Measurements from ENCODE around the gene GMNC. TPM values are rescaled to one million over a fixed set of nuclear protein-coding genes. Genes with fewer than 3 reads are reported as not detected.

Gene GMNC
- total RNA-seq, 2 donors from 2014 or later: not detected

DNA sequence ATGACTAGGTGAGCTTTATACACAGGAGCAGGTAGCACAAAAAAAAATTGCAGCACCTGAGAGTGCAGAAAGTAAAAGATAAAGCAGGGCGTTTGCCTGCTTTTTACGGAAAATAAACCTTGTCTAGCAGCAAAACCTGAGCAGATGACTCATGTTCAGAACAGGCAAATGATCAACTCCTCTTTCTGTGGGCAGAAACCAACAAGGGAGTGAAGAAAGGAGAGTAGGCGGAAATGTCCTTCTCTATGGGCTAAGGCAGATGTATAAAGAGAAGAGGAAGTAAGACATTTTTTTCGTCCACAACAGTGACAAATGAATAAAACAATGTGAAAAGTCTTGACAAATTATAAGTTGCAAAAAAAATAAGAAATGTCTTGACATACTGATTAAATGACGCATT, 24.5 kb upstream of the GMNC start:
- TF ChIP-seq, protein P1, sequence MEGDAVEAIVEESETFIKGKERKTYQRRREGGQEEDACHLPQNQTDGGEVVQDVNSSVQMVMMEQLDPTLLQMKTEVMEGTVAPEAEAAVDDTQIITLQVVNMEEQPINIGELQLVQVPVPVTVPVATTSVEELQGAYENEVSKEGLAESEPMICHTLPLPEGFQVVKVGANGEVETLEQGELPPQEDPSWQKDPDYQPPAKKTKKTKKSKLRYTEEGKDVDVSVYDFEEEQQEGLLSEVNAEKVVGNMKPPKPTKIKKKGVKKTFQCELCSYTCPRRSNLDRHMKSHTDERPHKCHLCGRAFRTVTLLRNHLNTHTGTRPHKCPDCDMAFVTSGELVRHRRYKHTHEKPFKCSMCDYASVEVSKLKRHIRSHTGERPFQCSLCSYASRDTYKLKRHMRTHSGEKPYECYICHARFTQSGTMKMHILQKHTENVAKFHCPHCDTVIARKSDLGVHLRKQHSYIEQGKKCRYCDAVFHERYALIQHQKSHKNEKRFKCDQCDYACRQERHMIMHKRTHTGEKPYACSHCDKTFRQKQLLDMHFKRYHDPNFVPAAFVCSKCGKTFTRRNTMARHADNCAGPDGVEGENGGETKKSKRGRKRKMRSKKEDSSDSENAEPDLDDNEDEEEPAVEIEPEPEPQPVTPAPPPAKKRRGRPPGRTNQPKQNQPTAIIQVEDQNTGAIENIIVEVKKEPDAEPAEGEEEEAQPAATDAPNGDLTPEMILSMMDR (conservative IDR thresholded peaks at IDR 0.05): no peak
- Histone ChIP-seq H3K27me3 (ENCODE audit: control insufficient read depth, insufficient read depth, low read length, poor library complexity, severe bottlenecking) (no peaks in the 10 kb centered on the region), H3K9me3 (ENCODE audit: control insufficient read depth, low read length) (no peaks in the 10 kb centered on the region), H3K4me1 (ENCODE audit: control insufficient read depth, insufficient read depth, low read length) (no peaks in the 10 kb centered on the region), H3K27ac (ENCODE audit: low read depth, low read length) (no peak overlapping the region), H3K9ac (ENCODE audit: extremely low read depth, low read length, poor library complexity, severe bottlenecking) (no peak overlapping the region), H3K36me3 (ENCODE audit: control insufficient read depth, insufficient read depth, low read length) (no peaks in the 10 kb centered on the region), H3K4me3 (ENCODE audit: low read length) (no peak overlapping the region)
- no peaks in the 10 kb centered on the region for H3K9me3 Mint-ChIP-seq
- 84 to 89% methylated on average over 3 to 5 of the region's 5 CpGs for WGBS, 2 experiments (ENCODE audit: insufficient coverage in 1 of 2, insufficient read length in 1 of 2)
- peaks cover 2% of the 10 kb centered on the region for H3K27me3 Mint-ChIP-seq (ENCODE audit: insufficient read depth)
- no peak overlapping the region for H3K4me3 Mint-ChIP-seq
- DNase-seq: no peak
- no peak overlapping the region for H3K27ac Mint-ChIP-seq
- H3K36me3 Mint-ChIP-seq (ENCODE audit: low read depth): no peaks in the 10 kb centered on the region
- no peaks in the 10 kb centered on the region for H3K4me1 Mint-ChIP-seq

DNA sequence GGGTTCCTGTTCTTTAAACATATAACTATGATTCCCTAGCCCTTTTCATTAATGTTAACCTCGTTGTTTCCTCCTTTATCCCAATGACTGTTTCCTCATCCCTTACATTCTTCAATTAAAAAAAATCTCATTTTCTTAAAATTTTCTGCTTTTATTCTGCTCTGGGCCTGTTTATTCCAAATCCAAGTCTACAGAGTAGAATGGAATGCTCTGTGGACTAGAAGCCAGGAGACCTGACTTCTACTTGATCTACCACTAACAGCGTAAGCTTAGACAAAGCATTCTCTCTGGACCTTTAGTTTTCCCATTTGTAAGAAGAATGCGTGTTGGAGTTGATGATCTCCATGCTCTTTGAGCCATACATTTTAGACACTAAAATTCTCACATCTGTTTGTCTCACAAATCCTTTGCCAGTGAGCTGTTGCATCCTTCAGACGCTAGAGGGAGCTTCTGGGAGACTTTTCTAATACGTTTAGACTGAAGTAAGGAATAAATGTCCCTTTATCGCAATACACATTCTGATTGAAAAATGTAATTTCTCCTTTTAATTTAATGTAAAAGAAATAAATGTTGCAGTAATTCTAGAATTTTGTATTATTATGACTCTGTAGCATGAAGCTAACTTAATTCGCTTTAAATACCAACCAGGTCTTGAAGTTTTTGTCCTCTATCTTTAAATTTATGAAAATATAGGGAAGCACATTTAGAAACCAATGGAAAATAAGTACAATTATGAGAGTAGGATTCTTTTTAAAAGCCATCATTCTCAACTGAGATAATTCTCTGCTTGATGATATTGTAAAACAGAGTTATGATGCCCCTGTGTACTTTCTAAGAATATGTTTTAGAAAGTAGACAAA, 21.7 kb upstream of the GMNC start:
- Histone ChIP-seq H3K4me1 (ENCODE audit: control insufficient read depth, insufficient read depth, low read length) (no peaks in the 10 kb centered on the region), H3K4me3 (ENCODE audit: low read length) (no peak overlapping the region), H3K27me3 (ENCODE audit: control insufficient read depth, insufficient read depth, low read length, poor library complexity, severe bottlenecking) (no peaks in the 10 kb centered on the region), H3K9ac (ENCODE audit: extremely low read depth, low read length, poor library complexity, severe bottlenecking) (no peak overlapping the region), H3K36me3 (ENCODE audit: control insufficient read depth, insufficient read depth, low read length) (no peaks in the 10 kb centered on the region), H3K9me3 (ENCODE audit: control insufficient read depth, low read length) (no peaks in the 10 kb centered on the region), H3K27ac (ENCODE audit: low read depth, low read length) (no peak overlapping the region)
- H3K27ac Mint-ChIP-seq: no peak overlapping the region
- no peaks in the 10 kb centered on the region for H3K9me3 Mint-ChIP-seq
- no peaks in the 10 kb centered on the region for H3K36me3 Mint-ChIP-seq (ENCODE audit: low read depth)
- H3K4me3 Mint-ChIP-seq: no peak overlapping the region
- WGBS, 2 experiments (ENCODE audit: insufficient coverage in 1 of 2, insufficient read length in 1 of 2): 50 to 100% methylated on average over 1 to 7 of the region's 7 CpGs
- peaks cover 2% of the 10 kb centered on the region for H3K27me3 Mint-ChIP-seq (ENCODE audit: insufficient read depth)
- TF ChIP-seq, protein P1 (conservative IDR thresholded peaks at IDR 0.05): peak; percentile 97
- no peaks in the 10 kb centered on the region for H3K4me1 Mint-ChIP-seq
- DNase-seq: peak; percentile 81

DNA sequence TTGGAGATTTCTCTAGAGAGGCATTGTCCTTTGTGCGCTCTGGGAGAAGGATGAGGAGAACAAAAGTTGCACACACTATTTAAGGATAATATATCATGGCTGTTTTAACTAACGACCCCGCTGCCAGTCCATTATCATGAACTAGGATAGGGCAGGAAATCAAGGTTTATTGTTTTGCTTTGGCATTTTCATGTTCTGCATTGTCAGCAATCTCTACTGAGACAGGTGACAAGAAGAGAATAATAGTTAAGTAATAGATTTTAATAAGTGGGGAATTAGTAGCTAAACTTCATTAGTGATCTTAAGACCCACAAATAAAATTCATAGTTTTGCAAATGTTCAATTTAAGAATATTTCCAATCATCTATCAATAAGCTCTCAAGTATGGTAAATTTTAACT, 20.6 kb upstream of the GMNC start:
- no peaks in the 10 kb centered on the region for H3K9me3 ChIP-seq (ENCODE audit: control insufficient read depth, low read length)
- DNase-seq: no peak
- H3K27ac Mint-ChIP-seq: no peak overlapping the region

More for the DNA sequence above, 20.6 kb upstream of the GMNC start:
- no peak overlapping the region for H3K4me3 ChIP-seq (ENCODE audit: low read length)
- Mint-ChIP-seq H3K27me3 (ENCODE audit: insufficient read depth) (peaks cover 2% of the 10 kb centered on the region), H3K9me3 (no peaks in the 10 kb centered on the region), H3K4me3 (no peak overlapping the region), H3K4me1 (no peaks in the 10 kb centered on the region), H3K36me3 (ENCODE audit: low read depth) (no peaks in the 10 kb centered on the region)
- no peak overlapping the region for H3K27ac ChIP-seq (ENCODE audit: low read depth, low read length)
- no peaks in the 10 kb centered on the region for H3K27me3 ChIP-seq (ENCODE audit: control insufficient read depth, insufficient read depth, low read length, poor library complexity, severe bottlenecking)
- H3K9ac ChIP-seq (ENCODE audit: extremely low read depth, low read length, poor library complexity, severe bottlenecking): no peak overlapping the region
- TF ChIP-seq, protein P1 (conservative IDR thresholded peaks at IDR 0.05): no peak
- whole genome bisulfite sequencing, 2 experiments (ENCODE audit: insufficient coverage in 1 of 2, insufficient read length in 1 of 2): 92 to 95% methylated on average over 2 to 3 of the region's 3 CpGs
- no peaks in the 10 kb centered on the region for H3K4me1 ChIP-seq (ENCODE audit: control insufficient read depth, insufficient read depth, low read length)
- no peaks in the 10 kb centered on the region for H3K36me3 ChIP-seq (ENCODE audit: control insufficient read depth, insufficient read depth, low read length)

Measured in endodermal cell (in vitro differentiated cells).